PC-3 (cell line): ENCODE results near the gene RNF144B.

Experiments used
- EZH2phosphoT487 ChIP-seq: fragments of 300-600 bp; sonication (generic); IDR thresholded peaks from 2 replicates; pipeline ENCODE4 v1.6.1; 2018; ENCODE audit warnings: mild to moderate bottlenecking, antibody characterized with exemption, low read length, borderline replicate concordance
- TF ChIP-seq, protein P1 (sequence below): fragments of 300-600 bp; sonication (generic); conservative IDR thresholded peaks from 2 replicates; pipeline ENCODE4 v1.5.1; 2017; ENCODE audit warnings: antibody characterized with exemption, low read depth, mild to moderate bottlenecking, low read length

DNA sequence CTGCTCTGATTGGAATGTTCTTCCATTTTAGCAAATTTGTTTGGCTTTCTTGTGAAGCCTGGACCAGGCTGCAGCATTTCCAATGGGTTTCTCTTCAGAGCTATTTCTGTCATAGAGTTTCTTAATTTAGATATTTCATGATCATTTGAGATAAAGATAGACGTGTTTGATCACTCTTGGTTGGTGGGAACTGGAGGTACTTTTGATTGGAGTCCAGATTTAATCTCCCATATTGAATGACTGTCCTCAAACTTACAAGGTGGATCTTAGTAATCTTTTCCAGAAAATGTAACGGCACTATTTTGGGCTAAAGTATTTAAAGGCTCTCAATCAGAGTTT lies 29.2 kb downstream of the RNF144B start:
- TF ChIP-seq, protein P1, sequence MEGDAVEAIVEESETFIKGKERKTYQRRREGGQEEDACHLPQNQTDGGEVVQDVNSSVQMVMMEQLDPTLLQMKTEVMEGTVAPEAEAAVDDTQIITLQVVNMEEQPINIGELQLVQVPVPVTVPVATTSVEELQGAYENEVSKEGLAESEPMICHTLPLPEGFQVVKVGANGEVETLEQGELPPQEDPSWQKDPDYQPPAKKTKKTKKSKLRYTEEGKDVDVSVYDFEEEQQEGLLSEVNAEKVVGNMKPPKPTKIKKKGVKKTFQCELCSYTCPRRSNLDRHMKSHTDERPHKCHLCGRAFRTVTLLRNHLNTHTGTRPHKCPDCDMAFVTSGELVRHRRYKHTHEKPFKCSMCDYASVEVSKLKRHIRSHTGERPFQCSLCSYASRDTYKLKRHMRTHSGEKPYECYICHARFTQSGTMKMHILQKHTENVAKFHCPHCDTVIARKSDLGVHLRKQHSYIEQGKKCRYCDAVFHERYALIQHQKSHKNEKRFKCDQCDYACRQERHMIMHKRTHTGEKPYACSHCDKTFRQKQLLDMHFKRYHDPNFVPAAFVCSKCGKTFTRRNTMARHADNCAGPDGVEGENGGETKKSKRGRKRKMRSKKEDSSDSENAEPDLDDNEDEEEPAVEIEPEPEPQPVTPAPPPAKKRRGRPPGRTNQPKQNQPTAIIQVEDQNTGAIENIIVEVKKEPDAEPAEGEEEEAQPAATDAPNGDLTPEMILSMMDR, result no peak
- no peak for TF ChIP-seq EZH2phosphoT487
